PC-9 (cell line): ENCODE measurements around the gene ADAMTSL1.

Experiments used
- EZH2 ChIP-seq: fragments of 200-600 bp; sonication (generic); IDR thresholded peaks from 2 replicates; pipeline ENCODE4 v1.8.0; 2017; ENCODE audit warnings: antibody characterized with exemption, low read depth
- TF ChIP-seq, protein P1 (sequence below): fragments of 200-600 bp; sonication (generic); conservative IDR thresholded peaks from 2 replicates; pipeline ENCODE4 v1.6.1; 2017; ENCODE audit warnings: mixed run types, antibody characterized with exemption, mild to moderate bottlenecking, moderate library complexity

DNA sequence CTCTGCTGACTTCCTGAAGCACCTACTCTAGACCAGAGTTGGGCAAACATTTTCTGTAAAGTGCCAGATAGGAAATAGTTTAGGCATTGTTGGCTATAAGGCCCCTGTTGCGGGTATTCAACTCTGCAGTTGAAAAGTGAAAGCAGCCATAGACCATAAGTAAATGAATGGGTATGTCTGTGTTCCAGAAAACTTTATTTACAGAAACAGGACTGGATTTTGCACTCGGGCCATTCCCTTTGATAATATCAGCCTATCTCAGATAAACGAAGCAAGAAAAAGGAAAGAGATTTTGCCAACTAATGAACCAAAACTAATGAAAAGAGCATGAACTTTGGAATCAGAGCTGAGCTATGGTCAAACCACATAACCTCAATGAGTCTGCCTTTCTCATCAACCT lies 374.7 kb downstream of the ADAMTSL1 start:
- TF ChIP-seq, protein P1, sequence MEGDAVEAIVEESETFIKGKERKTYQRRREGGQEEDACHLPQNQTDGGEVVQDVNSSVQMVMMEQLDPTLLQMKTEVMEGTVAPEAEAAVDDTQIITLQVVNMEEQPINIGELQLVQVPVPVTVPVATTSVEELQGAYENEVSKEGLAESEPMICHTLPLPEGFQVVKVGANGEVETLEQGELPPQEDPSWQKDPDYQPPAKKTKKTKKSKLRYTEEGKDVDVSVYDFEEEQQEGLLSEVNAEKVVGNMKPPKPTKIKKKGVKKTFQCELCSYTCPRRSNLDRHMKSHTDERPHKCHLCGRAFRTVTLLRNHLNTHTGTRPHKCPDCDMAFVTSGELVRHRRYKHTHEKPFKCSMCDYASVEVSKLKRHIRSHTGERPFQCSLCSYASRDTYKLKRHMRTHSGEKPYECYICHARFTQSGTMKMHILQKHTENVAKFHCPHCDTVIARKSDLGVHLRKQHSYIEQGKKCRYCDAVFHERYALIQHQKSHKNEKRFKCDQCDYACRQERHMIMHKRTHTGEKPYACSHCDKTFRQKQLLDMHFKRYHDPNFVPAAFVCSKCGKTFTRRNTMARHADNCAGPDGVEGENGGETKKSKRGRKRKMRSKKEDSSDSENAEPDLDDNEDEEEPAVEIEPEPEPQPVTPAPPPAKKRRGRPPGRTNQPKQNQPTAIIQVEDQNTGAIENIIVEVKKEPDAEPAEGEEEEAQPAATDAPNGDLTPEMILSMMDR = no peak
- no peak for TF ChIP-seq EZH2
